ENCODE data around the gene PRDM2. TPM values are rescaled to one million over a fixed set of nuclear protein-coding genes. Genes with fewer than 3 reads are reported as not detected.

The PRDM2 gene
- total RNA-seq, 4 donors from 2014 or later: 32.6 to 48.1 (median 38.0) TPM

- TF ChIP-seq CTCF (IDR thresholded peaks at IDR 0.05; ENCODE audit: low read depth): no peak
Observed at GRCh38 chr1:13753636-13754402, 53.8 kb downstream of the PRDM2 start.

- no peak for TF ChIP-seq CTCF (IDR thresholded peaks at IDR 0.05; ENCODE audit: low read depth)
Observed at GRCh38 chr1:13754510-13755103, 54.6 kb downstream of the PRDM2 start.

- no peak for TF ChIP-seq CTCF (IDR thresholded peaks at IDR 0.05; ENCODE audit: low read depth)
Observed at GRCh38 chr1:13756557-13757315, 56.7 kb downstream of the PRDM2 start.

GRCh38 chr1:13757693-13758092, 57.7 kb downstream of the PRDM2 start:
- no peak for TF ChIP-seq CTCF (IDR thresholded peaks at IDR 0.05; ENCODE audit: low read depth)

GRCh38 chr1:13759072-13759471, 59.1 kb downstream of the PRDM2 start:
- no peak for TF ChIP-seq CTCF (IDR thresholded peaks at IDR 0.05; ENCODE audit: low read depth)

GRCh38 chr1:13760340-13760739, 60.4 kb downstream of the PRDM2 start:
- TF ChIP-seq CTCF (IDR thresholded peaks at IDR 0.05; ENCODE audit: low read depth): no peak

- TF ChIP-seq CTCF (IDR thresholded peaks at IDR 0.05; ENCODE audit: low read depth): no peak
Observed at GRCh38 chr1:13760921-13761320, 60.9 kb downstream of the PRDM2 start.
